GM12878 (cell line): ENCODE data around the gene GH2.

Experiments
- ATF7 ChIP-seq: fragments of 450-650 bp; IDR thresholded peaks from 2 replicates; pipeline ENCODE4 v1.6.1; 2016; ENCODE audit warnings: low read depth, mild to moderate bottlenecking
- BRCA1 ChIP-seq: IDR thresholded peaks from 2 replicates; pipeline ENCODE4 v1.6.1; 2011; ENCODE audit warnings: low read depth, low read length, improper control_type of control experiment
- CEBPB ChIP-seq, 2 experiments: fragments of 150-350 bp in 1 of 2; IDR thresholded peaks; 2 replicates each; pipeline ENCODE4 v1.6.1; 2012 to 2014; ENCODE audit warnings: low read depth in 2 of 2, low read length in 2 of 2, borderline replicate concordance in 1 of 2, inconsistent platforms in 1 of 2
- CHD4 ChIP-seq: fragments of 200-600 bp; sonication (generic); IDR thresholded peaks from 2 replicates; pipeline ENCODE4 v1.6.1; 2016; ENCODE audit warnings: mild to moderate bottlenecking
- MXI1 ChIP-seq: fragments of 150-350 bp; IDR thresholded peaks from 2 replicates; pipeline ENCODE4 v1.6.1; 2011; ENCODE audit warnings: low read depth, mild to moderate bottlenecking, inconsistent platforms, low read length, improper control_type of control experiment
- MYB ChIP-seq: fragments of 150-350 bp; IDR thresholded peaks from 2 replicates; pipeline ENCODE4 v1.6.1; 2014; ENCODE audit warnings: mild to moderate bottlenecking, low read depth, low read length, borderline replicate concordance
- POLR2AphosphoS2 ChIP-seq: IDR thresholded peaks from 2 replicates; pipeline ENCODE4 v1.6.1; 2011; ENCODE audit warnings: low read depth, mild to moderate bottlenecking, low read length, improper control_type of control experiment, moderate library complexity
- POLR2AphosphoS5 ChIP-seq: IDR thresholded peaks from 2 replicates; pipeline ENCODE4 v1.6.1; 2011; ENCODE audit warnings: mild to moderate bottlenecking, low read length, inconsistent platforms
- RCOR1 ChIP-seq: conservative IDR thresholded peaks from 2 replicates; pipeline ENCODE4 v1.6.1; 2012; ENCODE audit warnings: low read depth, low read length, improper control_type of control experiment
- TF ChIP-seq, protein P1 (sequence below), 3 experiments: IDR thresholded peaks in 2 of 3; conservative IDR thresholded peaks in 1 of 3; 2 replicates each; pipeline ENCODE4 v1.5.1; 2011; ENCODE audit warnings: low read depth in 3 of 3, low read length in 3 of 3, mild to moderate bottlenecking in 3 of 3, control low read depth in 2 of 3, moderate library complexity in 2 of 3, inconsistent platforms in 1 of 3, mixed read lengths in 1 of 3; ENCODE audit not compliant: control insufficient read depth in 2 of 3, insufficient read depth in 1 of 3; ENCODE audit errors: extremely low read depth in 1 of 3
- TF ChIP-seq, protein P2 (sequence below): fragments of 150-350 bp; IDR thresholded peaks from 2 replicates; pipeline ENCODE4 v1.6.1; 2016; ENCODE audit warnings: low read depth, low read length

DNA sequence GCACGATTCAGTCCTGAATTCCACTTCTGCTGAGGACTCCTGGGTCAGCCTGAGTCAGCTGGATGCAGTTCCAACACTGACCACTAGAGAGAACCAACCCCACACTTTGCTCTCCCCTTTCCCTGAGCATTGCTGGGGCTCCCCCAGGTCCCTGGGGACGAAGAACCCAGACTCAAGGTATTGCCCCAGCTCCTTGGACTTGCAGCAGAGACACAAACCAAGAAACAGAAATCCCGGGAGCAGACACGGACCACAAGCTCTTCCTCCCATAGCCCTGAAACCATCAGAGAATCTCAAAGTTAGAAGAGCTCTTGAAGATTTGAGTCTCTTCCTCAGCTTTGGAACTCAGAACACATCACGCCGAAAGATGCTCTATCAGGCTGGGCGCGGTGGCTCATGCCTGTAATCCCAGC lies 37.6 kb upstream of the GH2 start:
- no peak for TF ChIP-seq CEBPB (IDR thresholded peaks at IDR 0.05; ENCODE audit: borderline replicate concordance in 1 of 2, low read depth in 2 of 2, low read length in 2 of 2)
- no peak for TF ChIP-seq BRCA1
- TF ChIP-seq ATF7, result no peak
- TF ChIP-seq, protein P1, sequence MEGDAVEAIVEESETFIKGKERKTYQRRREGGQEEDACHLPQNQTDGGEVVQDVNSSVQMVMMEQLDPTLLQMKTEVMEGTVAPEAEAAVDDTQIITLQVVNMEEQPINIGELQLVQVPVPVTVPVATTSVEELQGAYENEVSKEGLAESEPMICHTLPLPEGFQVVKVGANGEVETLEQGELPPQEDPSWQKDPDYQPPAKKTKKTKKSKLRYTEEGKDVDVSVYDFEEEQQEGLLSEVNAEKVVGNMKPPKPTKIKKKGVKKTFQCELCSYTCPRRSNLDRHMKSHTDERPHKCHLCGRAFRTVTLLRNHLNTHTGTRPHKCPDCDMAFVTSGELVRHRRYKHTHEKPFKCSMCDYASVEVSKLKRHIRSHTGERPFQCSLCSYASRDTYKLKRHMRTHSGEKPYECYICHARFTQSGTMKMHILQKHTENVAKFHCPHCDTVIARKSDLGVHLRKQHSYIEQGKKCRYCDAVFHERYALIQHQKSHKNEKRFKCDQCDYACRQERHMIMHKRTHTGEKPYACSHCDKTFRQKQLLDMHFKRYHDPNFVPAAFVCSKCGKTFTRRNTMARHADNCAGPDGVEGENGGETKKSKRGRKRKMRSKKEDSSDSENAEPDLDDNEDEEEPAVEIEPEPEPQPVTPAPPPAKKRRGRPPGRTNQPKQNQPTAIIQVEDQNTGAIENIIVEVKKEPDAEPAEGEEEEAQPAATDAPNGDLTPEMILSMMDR (IDR thresholded peaks at IDR 0.05 in 2 of 3, conservative IDR thresholded peaks at IDR 0.05 in 1 of 3; ENCODE audit: control insufficient read depth in 2 of 3, extremely low read depth in 1 of 3, insufficient read depth in 1 of 3, low read depth in 3 of 3, low read length in 3 of 3), result peak; percentile 92 to 97 (median 94)
- no peak for TF ChIP-seq CHD4
- no peak for TF ChIP-seq RCOR1
- TF ChIP-seq, protein P2, sequence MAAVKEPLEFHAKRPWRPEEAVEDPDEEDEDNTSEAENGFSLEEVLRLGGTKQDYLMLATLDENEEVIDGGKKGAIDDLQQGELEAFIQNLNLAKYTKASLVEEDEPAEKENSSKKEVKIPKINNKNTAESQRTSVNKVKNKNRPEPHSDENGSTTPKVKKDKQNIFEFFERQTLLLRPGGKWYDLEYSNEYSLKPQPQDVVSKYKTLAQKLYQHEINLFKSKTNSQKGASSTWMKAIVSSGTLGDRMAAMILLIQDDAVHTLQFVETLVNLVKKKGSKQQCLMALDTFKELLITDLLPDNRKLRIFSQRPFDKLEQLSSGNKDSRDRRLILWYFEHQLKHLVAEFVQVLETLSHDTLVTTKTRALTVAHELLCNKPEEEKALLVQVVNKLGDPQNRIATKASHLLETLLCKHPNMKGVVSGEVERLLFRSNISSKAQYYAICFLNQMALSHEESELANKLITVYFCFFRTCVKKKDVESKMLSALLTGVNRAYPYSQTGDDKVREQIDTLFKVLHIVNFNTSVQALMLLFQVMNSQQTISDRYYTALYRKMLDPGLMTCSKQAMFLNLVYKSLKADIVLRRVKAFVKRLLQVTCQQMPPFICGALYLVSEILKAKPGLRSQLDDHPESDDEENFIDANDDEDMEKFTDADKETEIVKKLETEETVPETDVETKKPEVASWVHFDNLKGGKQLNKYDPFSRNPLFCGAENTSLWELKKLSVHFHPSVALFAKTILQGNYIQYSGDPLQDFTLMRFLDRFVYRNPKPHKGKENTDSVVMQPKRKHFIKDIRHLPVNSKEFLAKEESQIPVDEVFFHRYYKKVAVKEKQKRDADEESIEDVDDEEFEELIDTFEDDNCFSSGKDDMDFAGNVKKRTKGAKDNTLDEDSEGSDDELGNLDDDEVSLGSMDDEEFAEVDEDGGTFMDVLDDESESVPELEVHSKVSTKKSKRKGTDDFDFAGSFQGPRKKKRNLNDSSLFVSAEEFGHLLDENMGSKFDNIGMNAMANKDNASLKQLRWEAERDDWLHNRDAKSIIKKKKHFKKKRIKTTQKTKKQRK, result no peak
- TF ChIP-seq POLR2AphosphoS2, result no peak
- no peak for TF ChIP-seq MXI1
- no peak for TF ChIP-seq MYB
- no peak for TF ChIP-seq POLR2AphosphoS5
